ENCODE measurements around the gene ABLIM1.

Gene ABLIM1

GRCh38 chr10:114408968-114409444 lies 249.1 kb downstream of the ABLIM1 start:
- no peak for DNase-seq (ENCODE audit: low read depth)

- DNase-seq (ENCODE audit: low read depth) = no peak
Measured at GRCh38 chr10:114408112-114408967, 249.7 kb downstream of the ABLIM1 start.

GRCh38 chr10:114406455-114406854 lies 251.6 kb downstream of the ABLIM1 start:
- DNase-seq (ENCODE audit: low read depth) = no peak

- DNase-seq (ENCODE audit: low read depth) = no peak
Measured at GRCh38 chr10:114405011-114405350, 253.1 kb downstream of the ABLIM1 start.

GRCh38 chr10:114404171-114405010 lies 253.7 kb downstream of the ABLIM1 start, which contains the start of gene AFAP1L2:
TSS of gene AFAP1L2 (minus strand) at chr10:114404502. CDS start at chr10:114404455, 47 bp downstream.
- DNase-seq (ENCODE audit: low read depth) = no peak

GRCh38 chr10:114403541-114404161 lies 254.4 kb downstream of the ABLIM1 start:
- no peak for DNase-seq (ENCODE audit: low read depth)

- no peak for DNase-seq (ENCODE audit: low read depth)
Measured at GRCh38 chr10:114402871-114403540, 255.1 kb downstream of the ABLIM1 start.

GRCh38 chr10:114402233-114402632 lies 255.8 kb downstream of the ABLIM1 start:
- DNase-seq (ENCODE audit: low read depth) = no peak

- DNase-seq (ENCODE audit: low read depth) = no peak
Measured at GRCh38 chr10:114401195-114401791, 256.8 kb downstream of the ABLIM1 start.

- no peak for DNase-seq (ENCODE audit: low read depth)
Measured at GRCh38 chr10:114400091-114400490, 258.0 kb downstream of the ABLIM1 start.

- DNase-seq (ENCODE audit: low read depth) = no peak
Measured at GRCh38 chr10:114399576-114399975, 258.5 kb downstream of the ABLIM1 start.

GRCh38 chr10:114398587-114399331 lies 259.3 kb downstream of the ABLIM1 start:
- DNase-seq (ENCODE audit: low read depth) = no peak

- no peak for DNase-seq (ENCODE audit: low read depth)
Measured at GRCh38 chr10:114397651-114398145, 260.4 kb downstream of the ABLIM1 start.

- DNase-seq (ENCODE audit: low read depth) = no peak
Measured at GRCh38 chr10:114396464-114396863, 261.6 kb downstream of the ABLIM1 start.

- DNase-seq (ENCODE audit: low read depth) = no peak
Measured at GRCh38 chr10:114395366-114396022, 262.6 kb downstream of the ABLIM1 start.

- DNase-seq (ENCODE audit: low read depth) = no peak
Measured at GRCh38 chr10:114394531-114394930, 263.5 kb downstream of the ABLIM1 start.

GRCh38 chr10:114393886-114394285 lies 264.2 kb downstream of the ABLIM1 start:
- DNase-seq (ENCODE audit: low read depth) = no peak

GRCh38 chr10:114393482-114393881 lies 264.6 kb downstream of the ABLIM1 start:
- no peak for DNase-seq (ENCODE audit: low read depth)

- DNase-seq (ENCODE audit: low read depth) = no peak
Measured at GRCh38 chr10:114392112-114392835, 265.8 kb downstream of the ABLIM1 start.
